Endothelial cell of umbilical vein (primary cell): ENCODE measurements around the gene GZMM. TPM values are rescaled to one million over a fixed set of nuclear protein-coding genes. Genes with fewer than 3 reads are reported as not detected.

Source experiments
- BruUV-seq: library from RNA; stranded (reverse); fragments of 400-500 nt; replicated peaks from 2 replicates; lab custom pipeline; 2021; lab: Mats Ljungman, UMichigan
- CTCF ChIA-PET: fragments of 300-600, 350-600 bp; sonication (Branson Sonifier 250); formaldehyde crosslinking; loops from one replicate; lab custom pipeline; 2021; ENCODE audit warnings: antibody characterized with exemption, inconsistent platforms; lab: Charles Lee
- POLR2A ChIA-PET: fragments of 300-600, 350-600 bp; sonication (Branson Sonifier 250); formaldehyde crosslinking; loops from one replicate; lab custom pipeline; 2021; ENCODE audit warnings: antibody characterized with exemption, inconsistent platforms; lab: Charles Lee
- DNase-seq: peaks from one replicate; pipeline ENCODE4 v3.0.0-alpha.2; 2011; ENCODE audit warnings: low read depth, low spot score
- FAIRE-seq: peaks from 2 replicates; lab custom pipeline; 2011; peaks lifted over from hg19 to GRCh38; lab: Jason Lieb, UNC
- H2AFZ ChIP-seq: 2 replicates; pipeline ENCODE4 v1.6.0; 2012; ENCODE audit warnings: low read depth, low read length, control low read depth, inconsistent platforms
- H3K27ac ChIP-seq: 2 replicates; pipeline ENCODE4 v1.5.1; 2011; ENCODE audit warnings: low read depth, mild to moderate bottlenecking, control low read depth, low read length, moderate library complexity; ENCODE audit not compliant: insufficient read depth
- H3K27me3 ChIP-seq, 2 experiments: 2 replicates each; pipeline versions ENCODE4 v1.6.0 to v1.6.1; 2011; ENCODE audit warnings: low read length in 2 of 2, mixed read lengths in 1 of 2; ENCODE audit not compliant: control insufficient read depth in 2 of 2, insufficient read depth in 2 of 2
- H3K36me3 ChIP-seq, 2 experiments: 2 replicates in 1 of 2; 3 replicates in 1 of 2; pipeline ENCODE4 v1.5.1; 2011; ENCODE audit warnings: low read length in 2 of 2, mild to moderate bottlenecking in 1 of 2, moderate library complexity in 1 of 2; ENCODE audit not compliant: control insufficient read depth in 2 of 2, insufficient read depth in 2 of 2; ENCODE audit errors: extremely low read depth in 1 of 2
- H3K4me1 ChIP-seq: 3 replicates; pipeline ENCODE4 v1.5.1; 2011; ENCODE audit warnings: mild to moderate bottlenecking, low read length; ENCODE audit not compliant: control insufficient read depth, insufficient read depth; ENCODE audit errors: extremely low read depth
- H3K4me2 ChIP-seq: 2 replicates; pipeline ENCODE4 v1.6.1; 2011; ENCODE audit warnings: low read length, control low read depth, mixed read lengths; ENCODE audit not compliant: insufficient read depth
- H3K4me3 ChIP-seq, 3 experiments: fragments of 200-600 bp in 1 of 3; sonication (generic), shearing (Covaris generic) in 1 of 3; replicated peaks in 1 of 3; 2 replicates each; pipeline ENCODE4 v1.5.1; 2011 to 2016; ENCODE audit warnings: control low read depth in 3 of 3, low read length in 3 of 3, mild to moderate bottlenecking in 2 of 3, inconsistent platforms in 1 of 3, low read depth in 1 of 3, moderate library complexity in 1 of 3; ENCODE audit not compliant: insufficient read depth in 1 of 3
- H3K79me2 ChIP-seq: 2 replicates; pipeline ENCODE4 v1.6.0; 2012; ENCODE audit warnings: low read length, inconsistent platforms; ENCODE audit not compliant: control insufficient read depth, insufficient read depth
- H3K9ac ChIP-seq: replicated peaks from 2 replicates; pipeline ENCODE3; 2011; ENCODE audit warnings: low read length, control low read depth; ENCODE audit not compliant: insufficient read depth; ENCODE audit errors: extremely low read depth
- H3K9me1 ChIP-seq: replicated peaks from 3 replicates; pipeline ENCODE4 v1.6.0; 2011; ENCODE audit warnings: mild to moderate bottlenecking, low read length; ENCODE audit not compliant: control insufficient read depth, insufficient read depth; ENCODE audit errors: extremely low read depth
- H3K9me3 ChIP-seq: replicated peaks from 2 replicates; pipeline ENCODE4 v1.5.1; 2012; ENCODE audit warnings: low read length, inconsistent platforms; ENCODE audit not compliant: control insufficient read depth, insufficient read depth
- H4K20me1 ChIP-seq: replicated peaks from 2 replicates; pipeline ENCODE3; 2011; ENCODE audit warnings: mild to moderate bottlenecking, low read length; ENCODE audit not compliant: control insufficient read depth, insufficient read depth; ENCODE audit errors: extremely low read depth
- CTCF ChIP-seq, 2 donors: IDR thresholded peaks; 1 replicate in 1 of 2; 2 replicates in 1 of 2; pipeline ENCODE4 v1.5.1; 2011; ENCODE audit warnings: low read length in 2 of 2, mild to moderate bottlenecking in 2 of 2, moderate library complexity in 2 of 2, control low read depth in 1 of 2, inconsistent platforms in 1 of 2, low read depth in 1 of 2; ENCODE audit not compliant: insufficient read depth in 1 of 2; ENCODE audit errors: extremely low read depth in 1 of 2
- EZH2 ChIP-seq: IDR thresholded peaks from 2 replicates; pipeline ENCODE4 v1.6.1; 2012; ENCODE audit warnings: borderline replicate concordance, low read depth, mild to moderate bottlenecking, moderate library complexity, low read length, inconsistent platforms; ENCODE audit not compliant: severe bottlenecking
- FOS ChIP-seq: IDR thresholded peaks from 2 replicates; pipeline ENCODE4 v1.6.1; 2011; ENCODE audit warnings: mild to moderate bottlenecking, low read length, moderate library complexity, borderline replicate concordance; ENCODE audit not compliant: insufficient read depth
- GATA2 ChIP-seq: IDR thresholded peaks from 2 replicates; pipeline ENCODE4 v1.7.0; 2011; ENCODE audit warnings: low read depth, mild to moderate bottlenecking, moderate library complexity, mixed read lengths, low read length; ENCODE audit not compliant: insufficient read length, insufficient read depth
- JUN ChIP-seq: IDR thresholded peaks from 2 replicates; pipeline ENCODE4 v1.6.1; 2011; ENCODE audit warnings: borderline replicate concordance, low read depth; ENCODE audit not compliant: insufficient read length, insufficient read depth
- MYC ChIP-seq: IDR thresholded peaks from one replicate; pipeline ENCODE4 v1.6.1; 2011; ENCODE audit warnings: mild to moderate bottlenecking, low read depth, low read length
- POLR2A ChIP-seq: IDR thresholded peaks from 2 replicates; pipeline ENCODE4 v1.6.1; 2012; ENCODE audit warnings: low read depth, mild to moderate bottlenecking, control low read depth, low read length
- POLR2AphosphoS5 ChIP-seq: IDR thresholded peaks from 2 replicates; pipeline ENCODE4 v1.6.1; 2012; ENCODE audit warnings: low read depth, mild to moderate bottlenecking, control low read depth, low read length, moderate library complexity; ENCODE audit not compliant: insufficient read depth
- dilution Hi-C: fragments of 300-500 bp; cut with MboI; formaldehyde crosslinking; loops from one replicate; pipeline ENCODE4 v1.15.0; 2019; ENCODE audit warnings: low sequenced_read_pairs; ENCODE audit not compliant: extremely low pct_ligation_motif_present
- intact Hi-C: fragments of 100-400 bp; cut with micrococcal nuclease; formaldehyde crosslinking; loops from one replicate; pipeline ENCODE4 v1.10.0; 2022
- polyA plus RNA-seq, 4 experiments: library from polyadenylated mRNA; depleted of rRNA in 3 of 4; stranded (reverse) in 3 of 4; unstranded in 1 of 4; fragments of >200 nt; gene quantifications; 2 replicates each; pipeline versions ENCODE4 v1.2.1 to v1.2.3, GENCODE V29; 2011 to 2012; ENCODE audit warnings: missing spikeins in 1 of 4
- total RNA-seq: library from RNA; stranded (reverse); gene quantifications from 2 replicates; pipeline ENCODE4 v1.2.3, GENCODE V29; 2021
- TF ChIP-seq, protein P1 (sequence below): IDR thresholded peaks from 2 replicates; pipeline ENCODE4 v1.6.1; 2011; ENCODE audit not compliant: insufficient read depth, insufficient read length

The GZMM gene
- total and polyA plus RNA-seq, 2 donors (not counting 3 experiments of a cell fraction or from before 2014, with no cell fraction given), result not detected

GRCh38 chr19:496986-497385 lies 46.9 kb upstream of the GZMM start:
- Histone ChIP-seq H3K4me2 (no peak overlapping the region), H3K4me1 (no peaks in the 10 kb centered on the region), H2AFZ (no peak overlapping the region), H4K20me1 (no peaks in the 10 kb centered on the region), H3K27me3 (peaks cover 9 to 12% of the 10 kb centered on the region in 2 experiments), H3K27ac (no peak overlapping the region), H3K9me1 (no peaks in the 10 kb centered on the region), H3K9ac (no peak overlapping the region), H3K79me2 (no peaks in the 10 kb centered on the region), H3K9me3 (no peaks in the 10 kb centered on the region), H3K36me3 (no peaks in the 10 kb centered on the region), H3K4me3 (no peak overlapping the region)
- ChIA-PET POLR2A (no interaction called here), CTCF (no interaction called here)
- TF ChIP-seq MYC (no peak), POLR2A (no peak), FOS (no peak), CTCF (IDR thresholded peaks at IDR 0.05; ENCODE audit: extremely low read depth in 1 of 2, insufficient read depth in 1 of 2, low read depth in 1 of 2, low read length in 2 of 2) (no peak), EZH2 (no peak), JUN (no peak)
- intact Hi-C loops (no loop called here), dilution Hi-C loops (no loop called here)
- FAIRE-seq (no peak), DNase-seq (no peak)
- BruUV-seq, result no TSS peak

DNA sequence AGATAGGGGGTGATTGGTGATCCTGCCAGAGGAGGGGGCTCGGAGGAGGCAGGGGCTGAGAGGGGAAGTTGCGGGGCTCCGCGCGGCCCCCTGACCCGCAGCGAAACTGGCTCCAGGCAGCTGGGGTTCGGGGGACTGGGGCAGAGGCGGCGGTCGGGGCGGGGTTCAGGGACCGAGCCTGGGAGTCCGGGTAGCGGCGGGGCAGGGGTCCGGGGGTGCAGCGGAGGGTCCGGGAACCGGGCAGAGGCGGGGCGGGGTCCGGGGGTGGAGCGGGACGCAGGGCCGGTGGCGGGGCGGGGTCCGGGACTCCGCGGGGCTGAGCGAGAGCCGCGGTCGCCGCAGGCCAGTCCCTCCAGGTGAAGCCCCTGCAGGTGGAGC lies 46.4 kb upstream of the GZMM start:
- no TSS peak for BruUV-seq
- H3K27me3 ChIP-seq, result peaks cover 9 to 12% of the 10 kb centered on the region in 2 experiments
- H3K79me2 ChIP-seq, result no peaks in the 10 kb centered on the region
- H3K27ac ChIP-seq, result no peak overlapping the region
- DNase-seq, result no peak
- no peak overlapping the region for H3K4me2 ChIP-seq
- H3K9me1 ChIP-seq, result no peaks in the 10 kb centered on the region
- no peak overlapping the region for H3K4me3 ChIP-seq
- no peaks in the 10 kb centered on the region for H4K20me1 ChIP-seq
- CTCF ChIA-PET, result interaction anchor here (1.3 to 1.6 kb wide), 2 partner anchors 9 to 13 kb away, joined by 5 to 16 read pairs; partner anchors contain the start of gene TPGS1
- H3K36me3 ChIP-seq, result no peaks in the 10 kb centered on the region
- intact Hi-C loops (no loop called here), dilution Hi-C loops (no loop called here)
- H3K9ac ChIP-seq, result no peak overlapping the region
- TF ChIP-seq GATA2 (no peak), POLR2A (no peak), EZH2 (no peak), CTCF (IDR thresholded peaks at IDR 0.05; ENCODE audit: extremely low read depth in 1 of 2, insufficient read depth in 1 of 2, low read depth in 1 of 2, low read length in 2 of 2) (no peak), MYC (no peak), POLR2AphosphoS5 (no peak)
- TF ChIP-seq, protein P1, sequence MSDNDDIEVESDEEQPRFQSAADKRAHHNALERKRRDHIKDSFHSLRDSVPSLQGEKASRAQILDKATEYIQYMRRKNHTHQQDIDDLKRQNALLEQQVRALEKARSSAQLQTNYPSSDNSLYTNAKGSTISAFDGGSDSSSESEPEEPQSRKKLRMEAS, result no peak
- no peak overlapping the region for H2AFZ ChIP-seq
- H3K4me1 ChIP-seq, result no peaks in the 10 kb centered on the region
- H3K9me3 ChIP-seq, result no peaks in the 10 kb centered on the region
- POLR2A ChIA-PET, result no interaction called here
- FAIRE-seq, result no peak
